Measurements from ENCODE around the gene U2AF1L4.

U2AF1L4 gene

GRCh38 chr19:35717665-35718344, 27.4 kb downstream of the U2AF1L4 start, which contains the start of gene KMT2B:
Gene KMT2B (plus strand): TSS chr19:35718003. CDS start chr19:35718019, 16 bp downstream.
- H3K9ac ChIP-seq (ENCODE audit: insufficient read length) = peak within 1 kb of the TSS; percentile 92
- peak within 1 kb of the TSS; percentile 76; the same call in 1 of the 2 replicates for H3K27ac ChIP-seq
- no peak for DNase-seq (ENCODE audit: low read depth, low spot score)
- no peaks in the 10 kb centered on the region for H3K9me3 ChIP-seq (ENCODE audit: low read depth, low read length)
- peaks cover 20% of the 10 kb centered on the region; the same call in 1 of the 2 replicates for H3K36me3 ChIP-seq (ENCODE audit: insufficient read depth, low read length)
- peak within 1 kb of the TSS; percentile 93 for H3K4me3 ChIP-seq
- TF ChIP-seq FOXP2 (optimal IDR thresholded peaks at IDR 0.05; ENCODE audit: control extremely low read depth, extremely low read length, insufficient read depth) (no peak), EZH2 (IDR thresholded peaks at IDR 0.05) (no peak), POLR2AphosphoS5 (IDR thresholded peaks at IDR 0.05; ENCODE audit: borderline replicate concordance, low read depth, low read length) (no peak)

- Histone ChIP-seq H3K36me3 (ENCODE audit: insufficient read depth, low read length) (peaks cover 13% of the 10 kb centered on the region; the same call in 1 of the 2 replicates), H3K27ac (peak overlapping the region; percentile 76; the same call in 1 of the 2 replicates), H3K9ac (ENCODE audit: insufficient read length) (peak overlapping the region; percentile 67), H3K4me3 (peak overlapping the region; percentile 93), H3K9me3 (ENCODE audit: low read depth, low read length) (no peaks in the 10 kb centered on the region)
- DNase-seq (ENCODE audit: low read depth, low spot score) = peak; percentile 52
- TF ChIP-seq POLR2AphosphoS5 (IDR thresholded peaks at IDR 0.05; ENCODE audit: borderline replicate concordance, low read depth, low read length) = peak; percentile 58; the same call in 1 of the 2 replicates
- TF ChIP-seq FOXP2 (optimal IDR thresholded peaks at IDR 0.05; ENCODE audit: control extremely low read depth, extremely low read length, insufficient read depth) = no peak
- TF ChIP-seq EZH2 (IDR thresholded peaks at IDR 0.05) = no peak
Observed at GRCh38 chr19:35716801-35717664, 28.2 kb downstream of the U2AF1L4 start.

DNA sequence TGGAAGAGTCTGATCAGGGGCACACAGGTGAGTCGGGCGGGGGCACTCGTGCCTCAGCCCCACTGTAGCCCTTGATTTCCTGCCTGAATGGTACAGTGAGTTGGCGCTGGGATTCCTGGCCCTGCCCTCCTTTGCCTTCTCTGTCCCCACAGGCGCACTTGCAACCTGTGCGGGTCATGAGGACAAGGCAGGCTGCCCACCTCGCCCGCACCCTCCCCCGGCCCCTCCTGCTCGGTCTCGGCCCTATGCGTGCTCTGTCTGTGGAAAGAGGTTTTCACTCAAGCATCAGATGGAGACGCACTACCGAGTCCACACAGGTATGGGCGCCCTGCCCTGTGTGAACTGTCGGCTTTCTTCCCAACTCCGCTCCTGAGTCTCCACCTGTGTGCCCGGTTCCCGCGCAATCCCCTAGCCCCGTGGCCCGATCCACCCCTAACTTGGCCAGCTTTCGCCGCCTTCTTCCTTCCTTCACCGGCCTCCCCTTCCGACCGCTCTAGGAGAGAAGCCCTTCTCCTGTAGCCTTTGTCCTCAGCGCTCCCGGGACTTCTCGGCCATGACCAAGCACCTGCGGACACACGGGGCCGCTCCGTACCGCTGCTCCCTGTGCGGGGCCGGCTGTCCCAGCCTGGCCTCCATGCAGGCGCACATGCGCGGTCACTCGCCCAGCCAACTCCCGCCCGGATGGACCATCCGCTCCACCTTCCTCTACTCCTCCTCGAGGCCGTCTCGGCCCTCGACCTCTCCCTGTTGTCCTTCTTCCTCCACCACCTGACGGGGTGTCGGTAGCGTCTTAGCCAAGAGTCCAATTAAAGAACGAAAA, 29.0 kb downstream of the U2AF1L4 start:
- Histone ChIP-seq H3K36me3 (ENCODE audit: insufficient read depth, low read length) (peaks cover 7% of the 10 kb centered on the region; the same call in 1 of the 2 replicates), H3K27ac (no peak overlapping the region), H3K9me3 (ENCODE audit: low read depth, low read length) (no peaks in the 10 kb centered on the region), H3K4me3 (peak overlapping the region; percentile 93), H3K9ac (ENCODE audit: insufficient read length) (no peak overlapping the region)
- DNase-seq (ENCODE audit: low read depth, low spot score) = no peak
- TF ChIP-seq EZH2 (IDR thresholded peaks at IDR 0.05) (no peak), FOXP2 (optimal IDR thresholded peaks at IDR 0.05; ENCODE audit: control extremely low read depth, extremely low read length, insufficient read depth) (no peak)

DNA sequence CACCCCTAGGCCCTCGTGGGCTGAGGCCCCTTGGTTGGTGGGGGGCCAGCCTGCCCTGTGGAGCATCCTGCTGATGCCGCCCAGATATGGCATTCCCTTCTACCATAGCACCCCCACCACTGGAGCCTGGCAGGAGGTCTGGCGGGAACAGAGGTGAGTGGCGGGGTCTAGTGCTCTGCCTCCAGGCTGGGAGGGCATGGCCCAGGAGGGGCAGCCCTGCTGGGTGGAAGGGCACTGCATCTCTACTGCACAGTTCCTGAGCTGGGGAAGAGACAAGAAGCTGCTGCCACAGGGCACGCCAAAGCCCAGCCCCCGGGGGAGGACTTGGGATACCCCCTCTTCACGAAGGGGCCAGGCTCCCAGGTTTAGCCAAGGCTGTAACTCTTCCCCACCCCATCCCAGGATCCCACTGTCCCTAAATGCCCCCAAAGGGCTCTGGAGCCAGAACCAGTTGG, 29.8 kb downstream of the U2AF1L4 start:
- Histone ChIP-seq H3K36me3 (ENCODE audit: insufficient read depth, low read length) (peaks cover 7% of the 10 kb centered on the region; the same call in 1 of the 2 replicates), H3K4me3 (no peak overlapping the region), H3K9ac (ENCODE audit: insufficient read length) (no peak overlapping the region), H3K9me3 (ENCODE audit: low read depth, low read length) (no peaks in the 10 kb centered on the region), H3K27ac (no peak overlapping the region)
- TF ChIP-seq FOXP2 (optimal IDR thresholded peaks at IDR 0.05; ENCODE audit: control extremely low read depth, extremely low read length, insufficient read depth) = no peak
- no peak for TF ChIP-seq POLR2AphosphoS5 (IDR thresholded peaks at IDR 0.05; ENCODE audit: borderline replicate concordance, low read depth, low read length)
- TF ChIP-seq EZH2 (IDR thresholded peaks at IDR 0.05) = no peak
- no peak for DNase-seq (ENCODE audit: low read depth, low spot score)

DNA sequence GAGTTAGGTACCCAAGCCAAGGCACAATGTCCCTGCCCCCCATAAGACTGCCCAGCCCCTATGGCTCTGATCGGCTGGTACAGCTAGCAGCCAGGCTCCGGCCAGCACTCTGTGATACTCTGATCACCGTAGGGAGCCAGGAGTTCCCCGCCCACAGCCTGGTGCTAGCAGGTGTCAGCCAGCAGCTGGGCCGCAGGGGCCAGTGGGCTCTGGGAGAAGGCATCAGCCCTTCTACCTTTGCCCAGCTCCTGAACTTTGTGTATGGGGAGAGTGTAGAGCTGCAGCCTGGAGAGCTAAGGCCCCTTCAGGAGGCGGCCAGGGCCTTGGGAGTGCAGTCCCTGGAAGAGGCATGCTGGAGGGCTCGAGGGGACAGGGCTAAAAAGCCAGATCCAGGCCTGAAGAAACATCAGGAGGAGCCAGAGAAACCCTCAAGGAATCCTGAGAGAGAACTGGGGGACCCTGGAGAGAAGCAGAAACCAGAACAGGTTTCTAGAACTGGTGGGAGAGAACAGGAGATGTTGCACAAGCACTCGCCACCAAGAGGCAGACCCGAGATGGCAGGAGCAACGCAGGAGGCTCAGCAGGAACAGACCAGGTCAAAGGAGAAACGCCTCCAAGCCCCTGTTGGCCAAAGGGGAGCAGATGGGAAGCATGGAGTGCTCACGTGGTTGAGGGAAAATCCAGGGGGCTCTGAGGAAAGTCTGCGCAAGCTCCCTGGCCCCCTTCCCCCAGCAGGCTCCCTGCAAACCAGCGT, 30.4 kb downstream of the U2AF1L4 start:
- TF ChIP-seq EZH2 (IDR thresholded peaks at IDR 0.05) (no peak), FOXP2 (optimal IDR thresholded peaks at IDR 0.05; ENCODE audit: control extremely low read depth, extremely low read length, insufficient read depth) (no peak), POLR2AphosphoS5 (IDR thresholded peaks at IDR 0.05; ENCODE audit: borderline replicate concordance, low read depth, low read length) (no peak)
- DNase-seq (ENCODE audit: low read depth, low spot score) = no peak

GRCh38 chr19:35713904-35714495, 31.2 kb downstream of the U2AF1L4 start:
- Histone ChIP-seq H3K4me3 (no peak overlapping the region), H3K27ac (no peak overlapping the region), H3K9me3 (ENCODE audit: low read depth, low read length) (no peaks in the 10 kb centered on the region), H3K36me3 (ENCODE audit: insufficient read depth, low read length) (no peaks in the 10 kb centered on the region), H3K9ac (ENCODE audit: insufficient read length) (no peak overlapping the region)
- no peak for DNase-seq (ENCODE audit: low read depth, low spot score)
- TF ChIP-seq FOXP2 (optimal IDR thresholded peaks at IDR 0.05; ENCODE audit: control extremely low read depth, extremely low read length, insufficient read depth) = no peak

More for the DNA sequence above, 30.4 kb downstream of the U2AF1L4 start:
- no peak overlapping the region for H3K4me3 ChIP-seq
- no peaks in the 10 kb centered on the region for H3K9me3 ChIP-seq (ENCODE audit: low read depth, low read length)
- H3K9ac ChIP-seq (ENCODE audit: insufficient read length) = no peak overlapping the region
- H3K36me3 ChIP-seq (ENCODE audit: insufficient read depth, low read length) = peaks cover 3% of the 10 kb centered on the region; the same call in 1 of the 2 replicates
- no peak overlapping the region for H3K27ac ChIP-seq

DNA sequence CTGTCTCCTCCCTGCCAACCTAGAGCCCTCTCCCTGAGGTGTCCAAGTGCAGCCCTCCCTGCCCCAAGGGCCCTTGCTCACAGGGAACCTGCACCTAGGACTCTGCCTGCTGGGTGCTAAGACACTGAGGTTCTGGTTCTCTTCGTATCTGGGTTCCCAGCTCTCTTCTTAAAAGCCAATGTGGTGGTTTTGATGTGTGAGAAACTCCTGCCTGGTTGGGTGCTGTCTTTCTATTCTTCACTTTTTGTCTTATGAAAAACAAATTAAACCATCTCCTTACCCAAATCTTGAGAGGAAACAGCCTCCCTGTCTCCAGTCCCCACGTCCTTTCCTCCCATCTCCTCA, 31.7 kb downstream of the U2AF1L4 start:
- Histone ChIP-seq H3K9ac (ENCODE audit: insufficient read length) (no peak overlapping the region), H3K36me3 (ENCODE audit: insufficient read depth, low read length) (no peaks in the 10 kb centered on the region), H3K4me3 (no peak overlapping the region), H3K9me3 (ENCODE audit: low read depth, low read length) (no peaks in the 10 kb centered on the region), H3K27ac (no peak overlapping the region)
- TF ChIP-seq FOXP2 (optimal IDR thresholded peaks at IDR 0.05; ENCODE audit: control extremely low read depth, extremely low read length, insufficient read depth) (no peak), POLR2AphosphoS5 (IDR thresholded peaks at IDR 0.05; ENCODE audit: borderline replicate concordance, low read depth, low read length) (no peak), EZH2 (IDR thresholded peaks at IDR 0.05) (no peak)
- no peak for DNase-seq (ENCODE audit: low read depth, low spot score)
